SIG-M5 (cell line): ENCODE data around the gene APMAP.

Source experiments
- DNase-seq: peaks from one replicate; lab custom pipeline; 2025; lab: John Stamatoyannopoulos, UW

The APMAP gene

DNA sequence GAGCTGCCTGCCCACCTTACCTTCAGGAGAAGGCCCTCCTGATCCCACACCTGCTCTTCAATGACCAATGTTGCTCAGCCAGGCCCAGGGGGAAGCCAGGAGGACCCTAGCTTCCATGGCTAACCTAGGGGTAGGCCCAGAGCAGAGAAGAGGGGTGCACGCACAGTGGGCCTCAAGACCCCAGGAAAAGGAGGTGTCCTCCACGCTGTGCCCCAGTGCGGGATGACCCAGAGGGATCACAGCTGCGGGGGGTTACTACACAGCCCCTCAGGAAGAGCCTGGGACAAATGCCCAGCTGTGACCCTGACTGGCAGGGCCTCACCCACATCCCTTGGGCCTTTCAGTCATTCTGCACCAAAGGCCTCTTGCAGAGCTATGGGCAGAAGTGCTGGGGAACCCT lies 31.6 kb upstream of the APMAP start:
- no peak for DNase-seq

DNA sequence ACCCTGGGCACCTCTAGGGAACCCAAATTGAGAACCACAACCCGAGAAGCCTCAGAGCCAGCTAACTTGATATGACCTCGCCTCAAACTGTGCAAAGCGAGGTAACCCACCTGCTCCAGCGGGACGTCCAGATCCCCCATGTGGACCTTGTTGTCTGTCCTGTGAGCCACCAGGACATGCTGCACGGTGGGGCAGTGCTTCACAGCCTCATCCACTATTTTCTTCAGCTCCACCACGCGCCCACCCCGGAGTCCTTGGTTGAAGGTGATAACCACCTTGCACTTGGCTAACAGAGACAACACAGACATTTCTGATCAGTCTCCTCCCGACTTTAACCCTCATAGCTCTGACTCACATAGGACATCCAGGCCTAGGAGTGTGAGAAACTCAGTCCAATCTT lies 30.8 kb upstream of the APMAP start:
- no peak for DNase-seq

DNA sequence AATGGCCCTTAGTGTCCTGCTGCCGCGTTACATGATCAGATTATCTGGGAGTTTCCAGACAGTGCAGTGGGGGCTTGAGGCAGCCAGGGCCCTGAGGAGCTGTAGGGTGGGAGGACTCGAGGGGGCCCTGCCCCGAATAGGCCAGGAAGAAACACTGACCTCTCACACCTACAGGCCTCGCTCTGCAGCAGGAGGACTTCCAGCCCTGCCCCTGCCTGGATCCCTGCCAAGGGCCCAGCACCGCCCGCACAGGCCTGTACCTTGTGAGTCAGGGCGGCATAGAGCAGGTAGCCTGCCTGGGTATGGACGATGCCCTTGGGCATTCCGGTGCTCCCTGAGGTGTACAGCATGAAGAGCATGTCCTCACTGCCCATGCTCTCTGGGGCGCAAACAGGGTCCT lies 30.1 kb upstream of the APMAP start:
- no peak for DNase-seq

DNA sequence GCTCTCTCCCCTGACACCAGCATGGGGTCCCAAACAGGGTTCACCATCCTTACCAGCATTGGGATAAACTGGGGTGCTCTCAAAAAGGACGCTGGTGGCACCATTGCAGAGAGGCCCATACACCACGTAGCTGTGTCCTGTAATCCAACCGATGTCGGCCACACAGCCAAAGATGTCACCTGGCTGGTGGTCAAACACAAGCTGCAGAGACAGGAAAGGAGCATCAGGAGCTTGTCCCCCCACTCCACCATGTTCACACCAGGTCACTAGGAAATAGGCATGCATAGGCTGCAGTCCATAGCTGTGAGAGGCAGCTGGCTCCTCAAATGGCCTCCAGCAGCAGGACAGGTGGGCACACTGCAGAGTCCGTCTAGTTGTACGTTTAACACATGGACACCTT lies 28.8 kb upstream of the APMAP start:
- no peak for DNase-seq

DNA sequence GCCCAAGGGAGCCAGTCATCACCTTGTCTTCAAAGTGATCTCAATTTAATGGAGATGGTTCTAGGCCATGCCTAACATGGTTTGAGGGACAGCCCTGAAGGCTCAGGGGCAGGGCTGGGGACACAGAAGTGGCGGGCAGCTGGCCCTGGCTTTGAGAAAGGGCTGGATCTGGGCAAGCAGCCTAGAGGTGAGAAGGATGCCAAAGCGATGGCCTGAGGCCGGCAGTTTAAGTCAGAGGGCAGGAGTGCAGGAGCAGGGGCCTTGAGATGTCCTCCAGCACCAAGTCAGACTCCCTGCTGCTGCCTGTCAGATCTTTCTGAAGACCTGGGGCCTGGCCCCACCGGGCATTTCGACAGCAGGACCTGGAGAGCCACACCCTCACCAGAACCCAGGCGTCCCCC lies 28.4 kb upstream of the APMAP start:
- DNase-seq = no peak

DNA sequence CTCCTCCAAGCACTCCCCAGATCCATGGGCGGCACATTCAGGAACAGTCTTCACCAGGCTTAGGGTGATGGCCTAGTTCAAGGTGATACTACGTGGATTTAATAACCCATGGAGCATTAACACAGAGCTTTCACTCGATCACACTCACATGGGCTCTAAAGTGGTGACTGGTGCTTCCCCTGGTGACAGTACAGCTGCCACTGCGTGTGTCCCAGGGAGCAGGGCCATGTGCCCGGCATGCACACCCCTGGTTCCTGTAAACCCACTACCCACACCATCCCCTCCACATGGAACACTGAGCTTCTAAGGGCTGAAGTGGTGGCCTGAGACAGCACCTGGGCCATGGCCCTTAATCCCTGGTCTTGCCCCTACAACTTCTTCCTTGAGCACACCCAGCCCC lies 27.8 kb upstream of the APMAP start:
- DNase-seq = no peak

DNA sequence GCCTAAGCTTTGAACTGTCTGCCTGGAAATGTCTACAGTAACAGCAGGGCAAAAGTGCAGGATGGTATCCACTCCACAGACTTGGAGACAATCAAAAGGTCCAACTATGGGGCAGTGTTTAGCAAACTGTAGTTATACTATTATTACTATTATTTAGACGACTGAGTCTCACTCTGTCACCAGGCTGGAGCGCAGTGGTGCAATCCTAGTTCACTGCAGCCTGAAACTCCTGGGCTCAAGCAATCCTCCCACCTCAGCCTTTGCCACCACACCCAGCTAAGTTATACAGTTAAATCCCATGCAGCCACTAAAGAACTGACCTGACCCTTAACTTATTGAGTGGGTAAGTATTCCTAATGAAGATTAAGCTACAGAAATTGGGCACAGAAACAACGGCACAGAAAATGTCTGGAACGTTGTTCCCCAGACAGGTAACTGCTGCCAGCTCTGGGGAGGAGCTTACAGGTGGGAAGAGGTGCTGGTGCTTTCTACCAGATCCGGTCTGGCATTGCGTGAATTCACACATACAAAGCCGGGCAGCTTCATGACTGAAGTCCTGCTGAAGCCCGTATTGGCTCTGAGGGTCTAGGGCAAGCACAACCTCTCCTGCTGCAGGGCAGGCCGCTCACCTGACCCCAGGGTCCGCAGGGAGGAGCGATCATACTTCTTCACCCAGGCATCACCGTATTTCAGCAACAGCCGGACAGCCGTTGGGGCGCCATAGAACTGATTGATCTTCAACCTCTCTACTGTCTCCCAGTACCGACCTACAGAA lies 27.0 kb upstream of the APMAP start:
- no peak for DNase-seq

DNA sequence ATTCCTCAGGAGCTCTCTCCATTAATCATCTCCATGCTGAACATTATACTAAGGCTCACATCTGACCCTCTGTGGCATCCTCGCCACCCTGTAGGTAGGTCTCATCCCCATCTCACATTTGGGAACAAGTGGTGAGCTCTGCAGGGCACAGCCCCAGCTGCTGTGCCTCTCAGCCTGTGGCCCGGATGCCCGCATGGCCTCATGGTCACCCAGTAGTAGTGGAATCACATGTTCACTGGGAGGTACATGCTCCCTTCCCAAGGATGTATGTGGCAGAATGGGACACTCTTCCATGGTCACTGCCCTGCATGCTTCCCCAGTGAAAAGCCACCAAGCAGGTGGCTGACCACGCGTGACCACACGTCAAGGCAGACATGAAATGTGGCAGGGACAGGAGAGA lies 26.3 kb upstream of the APMAP start:
- DNase-seq = no peak

DNA sequence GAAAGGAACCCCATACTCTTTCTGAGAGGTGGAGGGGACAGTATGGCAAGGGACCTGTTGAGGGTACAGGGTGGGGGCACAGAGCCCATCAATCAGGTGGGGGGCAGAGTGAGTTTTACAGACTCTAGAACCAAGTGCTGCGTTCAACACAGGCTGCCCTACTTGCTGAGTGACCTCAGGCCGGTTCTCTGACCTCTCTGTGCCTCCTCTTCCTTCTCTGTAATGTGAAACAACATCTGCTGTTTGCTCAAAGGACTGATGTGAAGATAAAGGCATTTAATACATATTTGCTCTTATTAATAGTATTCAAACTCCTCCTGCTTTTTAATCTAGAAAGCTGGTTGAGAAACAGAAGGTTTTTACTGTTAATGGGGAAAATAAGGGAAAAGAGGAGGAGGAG lies 25.9 kb upstream of the APMAP start:
- DNase-seq = no peak

DNA sequence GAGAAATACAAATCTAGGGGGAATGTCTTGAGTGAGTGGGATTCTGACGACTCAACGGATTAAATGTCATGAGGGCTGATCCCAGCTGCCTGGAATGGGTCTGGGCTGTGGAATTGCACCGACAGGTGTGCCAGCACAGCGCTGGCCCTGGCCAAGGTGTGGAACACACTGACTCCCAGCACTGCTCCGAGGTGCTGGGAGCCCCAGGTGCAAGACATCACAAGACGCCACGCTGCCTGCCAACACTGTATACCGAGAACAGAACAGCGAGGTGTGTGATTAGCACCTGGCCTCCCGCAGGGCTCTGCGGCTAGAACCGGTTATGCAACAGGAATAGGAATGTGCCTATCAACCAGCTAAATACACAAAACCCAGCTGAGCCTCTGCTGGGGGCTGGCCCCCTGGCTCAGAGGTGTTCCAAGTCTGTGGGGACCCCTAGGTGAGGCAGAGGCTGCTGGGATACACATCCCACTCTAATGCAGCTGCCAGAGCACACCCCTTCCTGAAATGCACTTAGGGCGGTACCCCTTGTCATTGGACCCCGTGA lies 24.8 kb upstream of the APMAP start:
- no peak for DNase-seq

DNA sequence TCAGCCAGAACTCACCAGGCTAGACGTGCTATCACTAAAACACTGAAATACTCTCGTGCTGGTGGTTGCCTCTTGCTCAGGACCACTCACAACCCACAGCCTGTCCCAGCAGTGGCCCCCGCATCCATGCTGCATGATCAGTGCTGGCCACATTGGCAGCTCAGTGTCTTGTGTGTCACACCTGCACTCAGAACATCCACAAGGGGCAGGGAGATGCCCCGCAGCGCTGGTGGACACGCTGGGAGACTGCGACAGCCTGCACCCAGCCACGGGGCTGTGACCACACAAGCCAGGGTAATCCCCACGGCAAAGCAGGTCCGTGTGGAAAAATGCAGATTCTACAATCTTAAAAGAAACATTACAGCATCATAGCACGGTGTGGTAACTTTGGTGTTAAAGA lies 23.9 kb upstream of the APMAP start:
- DNase-seq = no peak

DNA sequence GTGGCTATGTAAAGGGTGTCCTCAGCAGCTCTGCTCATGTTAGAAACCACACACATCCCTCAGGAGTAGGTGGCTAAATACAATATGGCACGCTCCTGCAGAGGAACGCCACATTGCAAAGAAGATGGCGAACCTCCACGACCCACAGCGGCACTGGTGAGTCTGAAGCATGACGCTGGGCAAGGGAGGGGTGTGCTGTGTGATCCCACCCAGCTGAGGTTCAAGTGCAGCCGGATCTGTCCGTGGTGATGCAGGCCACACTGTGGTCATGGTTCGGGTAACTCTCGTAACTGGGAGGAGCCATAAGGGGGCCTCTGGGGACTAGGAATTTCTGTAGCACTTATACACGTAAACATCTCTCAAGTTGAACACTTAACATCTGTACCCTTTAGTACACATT lies 23.4 kb upstream of the APMAP start:
- no peak for DNase-seq

DNA sequence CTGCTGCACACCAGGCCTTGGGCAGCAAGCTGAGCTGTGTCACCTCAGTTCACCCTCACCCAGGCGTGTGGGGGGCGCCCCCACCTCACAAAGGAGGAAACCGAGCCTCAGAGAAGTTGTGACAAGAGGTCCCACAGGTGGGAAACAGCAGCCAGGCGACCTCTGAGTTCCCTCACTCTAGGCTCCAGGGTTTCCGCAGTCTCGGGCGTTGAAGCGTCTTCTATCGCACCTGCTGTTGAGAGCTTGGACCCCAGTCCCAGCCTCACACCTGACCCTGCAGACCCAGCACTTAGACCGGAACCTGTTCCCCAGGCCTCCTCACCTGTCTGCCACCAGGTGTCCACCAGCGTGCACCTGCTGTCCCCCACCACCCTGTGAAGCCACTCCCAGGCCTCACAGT lies 22.3 kb upstream of the APMAP start:
- DNase-seq = no peak

DNA sequence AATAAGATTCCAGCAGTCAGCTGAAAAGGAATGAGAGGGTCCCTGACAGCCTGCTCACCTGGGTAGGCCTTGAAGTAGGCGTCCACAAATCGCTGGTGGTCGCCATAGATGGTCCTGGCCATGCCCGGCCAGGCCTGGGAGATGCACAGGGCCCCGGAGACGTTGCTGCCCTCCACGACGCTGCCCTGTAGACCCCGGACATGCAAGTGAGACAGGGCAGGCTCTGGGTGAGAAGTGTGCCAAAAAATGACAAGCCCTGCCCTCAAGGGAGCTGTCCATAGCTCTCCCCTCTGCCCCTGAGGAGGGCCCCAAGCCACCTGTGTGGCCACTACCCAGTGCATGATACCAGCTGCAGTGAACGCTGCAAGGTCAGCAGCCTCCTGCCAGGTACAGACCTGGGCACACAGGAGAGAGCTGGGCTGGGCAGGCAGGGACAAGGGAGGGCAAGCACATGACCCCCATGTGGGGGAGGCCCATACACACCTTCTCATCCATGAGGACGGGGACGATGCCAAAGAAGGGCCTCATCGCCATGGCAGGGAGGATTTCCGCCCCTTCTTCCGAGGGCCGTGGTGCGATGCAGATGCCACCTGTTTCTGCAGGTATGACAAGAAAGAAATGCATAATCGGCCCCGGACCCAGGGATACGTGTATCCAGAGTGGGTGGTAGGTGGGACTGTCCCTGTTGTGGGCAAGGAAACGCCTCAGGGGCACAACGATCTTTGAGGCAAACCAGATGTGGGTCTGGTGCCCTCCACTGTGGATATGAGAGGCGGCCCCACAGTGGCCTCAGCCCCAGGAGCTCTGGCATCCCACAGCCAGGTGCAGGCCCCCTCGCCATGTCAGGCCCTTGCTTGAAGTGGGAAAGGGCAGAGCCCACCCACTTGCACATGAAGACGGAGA lies 21.2 kb upstream of the APMAP start:
- DNase-seq = no peak

DNA sequence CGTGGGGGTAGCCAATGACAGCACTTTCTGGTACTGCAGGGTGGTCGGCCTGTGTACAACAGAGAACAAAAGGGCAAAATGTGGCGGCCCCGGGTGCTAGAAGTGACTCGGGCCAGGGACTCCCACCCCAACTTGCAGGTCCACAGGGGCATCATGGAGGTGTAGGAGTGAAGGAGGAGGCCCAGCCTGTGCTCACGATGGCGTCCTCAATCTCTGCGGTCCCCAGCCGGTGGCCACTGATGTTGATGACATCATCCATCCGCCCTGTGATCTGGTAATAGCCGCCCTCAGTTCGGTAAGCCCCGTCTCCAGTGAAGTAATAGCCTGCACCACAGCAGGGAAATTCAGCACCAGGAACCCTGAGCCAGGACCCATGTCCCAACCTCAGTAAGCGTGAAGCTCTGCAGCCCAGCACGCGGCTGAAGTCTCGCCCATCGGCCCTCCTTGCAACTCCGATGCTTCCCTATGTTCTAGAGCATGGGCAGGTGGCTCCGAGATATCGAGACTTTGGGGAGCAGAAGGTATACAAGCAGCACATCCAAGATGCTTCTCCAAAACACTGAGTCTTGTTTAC lies 20.2 kb upstream of the APMAP start:
- DNase-seq = no peak

DNA sequence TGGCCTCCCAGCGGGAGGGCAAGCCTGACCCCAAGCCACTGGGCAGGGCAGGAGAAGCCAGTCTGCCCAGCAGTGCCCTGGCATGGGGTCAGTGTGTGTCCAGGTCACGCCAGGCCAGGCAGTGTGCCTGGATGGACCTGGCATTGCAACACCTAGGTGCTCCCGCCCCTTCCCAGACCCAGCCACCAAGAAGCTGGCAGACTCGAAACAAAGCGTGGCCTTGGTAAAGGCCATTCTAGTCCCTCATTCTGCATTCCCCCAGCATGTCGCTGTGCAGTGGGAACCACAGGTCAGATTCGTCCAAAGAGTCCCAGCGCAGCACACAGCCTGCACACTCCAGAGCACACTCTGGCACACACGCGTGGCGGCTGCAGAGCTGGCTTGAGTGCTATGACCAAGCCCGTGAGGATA lies 19.3 kb upstream of the APMAP start:
- no peak for DNase-seq

DNA sequence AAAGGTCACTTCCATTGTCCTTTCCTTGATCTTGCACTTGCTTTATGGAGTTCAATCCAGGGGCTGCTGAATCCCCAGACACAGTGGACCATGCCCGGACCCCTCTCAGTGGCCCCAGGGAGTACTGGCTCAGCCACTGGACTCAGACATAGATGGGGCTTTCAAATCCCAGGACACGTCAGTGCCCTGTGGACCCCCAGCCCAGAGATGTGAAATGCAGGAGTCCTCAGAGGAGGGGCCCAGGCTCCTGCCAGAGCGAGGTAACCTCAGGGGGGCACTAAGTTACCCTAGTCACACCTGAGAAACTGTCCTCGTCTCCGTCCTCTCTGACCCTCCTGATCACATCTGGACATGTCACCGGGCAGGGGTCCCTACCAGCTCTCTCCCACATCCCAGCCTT lies 18.7 kb upstream of the APMAP start:
- no peak for DNase-seq

DNA sequence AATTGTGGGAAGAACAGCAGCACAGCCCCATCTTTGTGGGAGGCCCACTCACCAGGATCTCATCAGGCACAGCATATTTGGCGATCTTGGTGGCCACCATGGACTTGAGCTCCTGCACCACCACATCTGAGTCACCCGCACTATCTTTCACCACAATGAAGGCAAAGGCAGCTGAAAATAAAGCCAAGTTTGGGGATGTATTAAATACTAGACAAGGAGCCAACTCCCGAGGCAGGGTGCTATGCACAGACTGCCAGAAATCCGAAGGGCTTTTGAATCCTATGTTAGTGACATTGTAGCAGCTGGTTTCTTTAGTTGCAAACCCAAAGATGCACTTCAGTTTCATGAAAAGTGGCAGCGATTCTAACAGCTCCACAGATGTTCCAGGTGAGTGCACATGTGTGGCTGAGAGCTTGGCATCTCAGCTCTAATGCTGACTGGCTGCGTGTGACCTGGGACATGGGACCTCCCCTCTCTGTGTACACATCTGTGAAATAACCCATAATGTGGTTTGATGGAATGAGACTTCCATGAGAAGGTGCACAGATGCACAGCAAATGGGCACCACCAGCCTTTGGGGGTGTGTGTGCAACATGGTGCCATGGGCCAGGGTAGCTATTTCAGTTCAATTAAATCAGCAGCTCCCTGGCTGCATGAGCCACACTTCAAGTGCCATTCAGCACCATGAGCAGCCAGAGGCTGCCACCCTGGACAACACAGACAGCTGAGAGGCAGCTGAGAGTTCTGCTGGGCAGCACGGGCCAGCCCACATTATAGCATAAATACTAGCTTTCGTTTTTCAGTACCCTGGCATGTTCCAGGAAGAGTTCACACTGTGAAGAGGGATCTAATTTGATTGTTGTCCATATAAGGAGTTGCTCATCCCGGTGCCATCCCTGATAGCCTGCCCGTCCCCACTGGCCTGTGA lies 16.9 kb upstream of the APMAP start:
- no peak for DNase-seq

DNA sequence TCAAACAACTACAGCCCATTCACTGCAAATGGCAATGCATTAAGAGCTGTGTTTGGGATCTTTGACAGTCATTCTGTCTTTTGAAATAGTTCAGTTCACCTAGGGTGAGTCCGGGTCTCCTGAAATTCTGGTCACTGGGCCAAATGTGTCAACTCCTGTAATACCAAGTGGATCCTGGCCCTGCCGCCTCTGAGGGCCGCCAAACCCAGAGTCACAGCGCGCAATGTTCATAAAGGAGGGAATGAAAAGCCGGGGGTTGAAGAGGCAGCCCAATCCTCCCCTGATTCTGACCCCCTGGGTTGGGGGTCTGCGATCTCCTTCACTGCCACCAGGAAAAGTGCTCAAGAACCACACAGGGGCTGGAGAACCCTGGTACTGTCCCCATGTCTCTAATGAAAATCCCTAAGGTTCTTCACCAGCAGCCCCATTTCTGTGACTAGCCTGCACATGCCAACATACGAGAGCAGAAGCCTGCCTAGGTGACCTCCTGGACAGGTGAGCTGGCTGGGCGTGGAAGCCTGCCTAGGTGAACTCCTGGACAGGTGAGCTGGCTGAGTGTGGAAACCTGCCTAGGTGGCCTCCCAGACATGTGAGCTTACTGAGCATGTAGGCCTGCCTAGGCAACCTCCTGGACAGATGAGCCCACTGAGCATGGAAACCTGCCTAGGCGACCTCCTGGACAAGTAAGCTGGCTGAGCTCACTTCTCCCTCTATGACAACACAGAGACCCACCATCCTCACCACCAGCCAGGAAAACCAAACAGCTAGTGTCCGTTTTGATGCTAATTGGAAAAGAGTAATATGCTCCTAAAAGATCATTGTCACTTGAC lies 16.1 kb upstream of the APMAP start:
- DNase-seq = no peak

DNA sequence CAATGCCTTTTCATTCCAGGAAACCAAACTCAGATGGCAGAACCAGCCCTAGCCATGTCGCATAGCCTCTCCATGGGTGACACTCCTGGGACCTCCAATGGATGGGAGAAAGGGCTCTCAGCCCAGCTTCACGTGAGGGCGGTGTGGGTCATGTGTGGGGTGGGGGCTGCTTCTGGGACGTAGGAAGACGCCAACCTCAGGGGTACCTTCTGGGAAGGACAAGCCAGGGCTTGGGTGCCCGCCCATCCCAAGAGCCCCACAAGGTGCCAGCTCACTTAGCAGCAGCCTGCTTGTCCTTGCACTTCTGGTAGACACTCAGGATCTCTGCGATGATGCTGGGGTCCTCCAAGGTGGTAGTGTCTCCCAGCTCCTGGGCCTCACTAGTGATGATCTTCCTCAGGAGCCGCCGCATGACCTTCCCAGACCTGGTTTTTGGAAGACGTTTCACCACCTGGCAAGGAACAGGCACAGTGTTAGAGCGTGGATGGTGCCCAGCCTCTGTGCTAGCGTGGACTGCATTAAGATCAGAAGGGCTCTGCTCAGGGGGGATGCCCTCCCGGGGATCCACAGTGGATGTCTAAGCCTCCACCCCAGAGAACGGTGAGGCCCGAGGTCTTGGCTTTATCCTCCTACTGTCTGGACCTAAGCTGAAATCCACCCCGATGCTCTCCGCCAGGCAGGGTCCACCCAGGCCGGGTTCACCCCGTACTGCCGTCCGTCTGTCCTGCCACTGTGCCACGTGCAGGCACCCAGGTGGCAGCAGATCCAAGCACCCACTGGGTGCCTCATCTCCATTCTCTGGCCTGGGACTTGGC lies 15.1 kb upstream of the APMAP start:
- DNase-seq = no peak
